Liver (tissue), 3 donors: ENCODE measurements around the gene AREG.

Experiments used
- ATF3 ChIP-seq: IDR thresholded peaks from 2 replicates; pipeline ENCODE4 v1.6.1; 2016; ENCODE audit warnings: antibody characterized with exemption
- CTCF ChIP-seq: fragments of 150-350 bp; IDR thresholded peaks from 2 replicates; pipeline ENCODE4 v1.5.1; 2017; ENCODE audit warnings: improper control_type of control experiment, low read depth, low read length; ENCODE audit not compliant: missing input control
- EGR1 ChIP-seq, 2 donors: IDR thresholded peaks; 2 replicates each; pipeline ENCODE4 v1.6.1; 2016 to 2018; ENCODE audit warnings: antibody characterized with exemption in 2 of 2, low read depth in 2 of 2
- FOXA2 ChIP-seq: IDR thresholded peaks from 2 replicates; pipeline ENCODE4 v1.6.1; 2016; ENCODE audit warnings: antibody characterized with exemption
- GABPA ChIP-seq, 2 donors: IDR thresholded peaks in 1 of 2; conservative IDR thresholded peaks in 1 of 2; 2 replicates each; pipeline ENCODE4 v1.6.1; 2016; ENCODE audit warnings: antibody characterized with exemption in 2 of 2, mild to moderate bottlenecking in 1 of 2, moderate library complexity in 1 of 2
- HNF4A ChIP-seq, 2 donors: conservative IDR thresholded peaks; 2 replicates each; pipeline ENCODE4 v1.6.1; 2016; ENCODE audit warnings: antibody characterized with exemption in 2 of 2, mild to moderate bottlenecking in 2 of 2
- JUND ChIP-seq, 2 donors: IDR thresholded peaks; 2 replicates each; pipeline ENCODE4 v1.6.1; 2016; ENCODE audit warnings: antibody characterized with exemption in 2 of 2
- MAX ChIP-seq: IDR thresholded peaks from 2 replicates; pipeline ENCODE4 v1.6.1; 2016; ENCODE audit warnings: antibody characterized with exemption
- RAD21 ChIP-seq, 2 donors: IDR thresholded peaks; 2 replicates each; pipeline ENCODE4 v1.6.1; 2016; ENCODE audit warnings: antibody characterized with exemption in 2 of 2, mild to moderate bottlenecking in 2 of 2
- REST ChIP-seq: IDR thresholded peaks from 2 replicates; pipeline ENCODE4 v1.6.1; 2016; ENCODE audit warnings: antibody characterized with exemption, mild to moderate bottlenecking
- RXRA ChIP-seq, 2 donors: IDR thresholded peaks; 2 replicates each; pipeline ENCODE4 v1.6.1; 2017 to 2018; ENCODE audit warnings: antibody characterized with exemption in 2 of 2, mild to moderate bottlenecking in 1 of 2
- SP1 ChIP-seq: IDR thresholded peaks from 2 replicates; pipeline ENCODE4 v1.6.1; 2018; ENCODE audit warnings: antibody characterized with exemption, mild to moderate bottlenecking
- donor health status: healthy.
- donor health status: healthy.

GRCh38 chr4:74400395-74400794 is 44.5 kb upstream of the AREG start:
- TF ChIP-seq JUND (IDR thresholded peaks at IDR 0.05) = no peak
- TF ChIP-seq CTCF = no peak
- no peak for TF ChIP-seq REST
- TF ChIP-seq ATF3 = no peak
- no peak for TF ChIP-seq EGR1 (IDR thresholded peaks at IDR 0.05; ENCODE audit: low read depth in 2 of 2)
- TF ChIP-seq MAX = no peak
- no peak for TF ChIP-seq FOXA2
- TF ChIP-seq RXRA (IDR thresholded peaks at IDR 0.05) = no peak
- no peak for TF ChIP-seq GABPA (IDR thresholded peaks at IDR 0.05 in 1 of 2, conservative IDR thresholded peaks at IDR 0.05 in 1 of 2)
- no peak for TF ChIP-seq HNF4A (conservative IDR thresholded peaks at IDR 0.05)
- TF ChIP-seq SP1 = no peak
- TF ChIP-seq RAD21 (IDR thresholded peaks at IDR 0.05) = no peak
